HG02623 (cell line): ENCODE data around the gene ITGB6.
"Not testable (repeated sequence)": the region's sequence is repeated elsewhere in the genome, so short reads cannot be mapped to it uniquely, and the experiment has no call there.

Source experiments
- ATAC-seq: cut with Tn5 transposase; IDR thresholded peaks from one replicate; pipeline ENCODE4 v1.9.1; 2021; ENCODE audit warnings: moderate library complexity; ENCODE audit not compliant: unreplicated experiment

The ITGB6 gene

GRCh38 chr2:160141419-160141818, 58.7 kb downstream of the ITGB6 start:
- ATAC-seq, result no peak

GRCh38 chr2:160140471-160140870, 59.6 kb downstream of the ITGB6 start:
- no peak for ATAC-seq

- no peak for ATAC-seq
Observed at GRCh38 chr2:160139991-160140390, 60.1 kb downstream of the ITGB6 start.

- ATAC-seq, result no peak
Observed at GRCh38 chr2:160139350-160139749, 60.7 kb downstream of the ITGB6 start.

- no peak for ATAC-seq
Observed at GRCh38 chr2:160138406-160138805, 61.7 kb downstream of the ITGB6 start.

- ATAC-seq, result no peak
Observed at GRCh38 chr2:160137464-160137863, 62.6 kb downstream of the ITGB6 start.

GRCh38 chr2:160132761-160133160, 67.3 kb downstream of the ITGB6 start:
- no peak for ATAC-seq

- ATAC-seq, result no peak
Observed at GRCh38 chr2:160126756-160127155, 73.3 kb downstream of the ITGB6 start.

GRCh38 chr2:160126315-160126714, 73.8 kb downstream of the ITGB6 start:
- ATAC-seq, result no peak

GRCh38 chr2:160125828-160126227, 74.2 kb downstream of the ITGB6 start:
- ATAC-seq, result no peak

GRCh38 chr2:160125366-160125765, 74.7 kb downstream of the ITGB6 start:
- ATAC-seq, result no peak

- no peak for ATAC-seq
Observed at GRCh38 chr2:160124571-160124970, 75.5 kb downstream of the ITGB6 start.

- ATAC-seq, result not testable (repeated sequence)
Observed at GRCh38 chr2:160114721-160115120, 85.4 kb downstream of the ITGB6 start.

- ATAC-seq, result no peak
Observed at GRCh38 chr2:160114020-160114419, 86.1 kb downstream of the ITGB6 start.

GRCh38 chr2:160111951-160112798, 87.9 kb downstream of the ITGB6 start:
- peak; percentile 45 for ATAC-seq

- ATAC-seq, result no peak
Observed at GRCh38 chr2:160110674-160111239, 89.3 kb downstream of the ITGB6 start.

- ATAC-seq, result peak; percentile 84
Observed at GRCh38 chr2:160109939-160110673, 90.0 kb downstream of the ITGB6 start.

GRCh38 chr2:160109243-160109642, 90.8 kb downstream of the ITGB6 start:
- ATAC-seq, result no peak

GRCh38 chr2:160108646-160109045, 91.4 kb downstream of the ITGB6 start:
- no peak for ATAC-seq

GRCh38 chr2:160105366-160105765, 94.7 kb downstream of the ITGB6 start:
- no peak for ATAC-seq

- ATAC-seq, result no peak
Observed at GRCh38 chr2:160104115-160104514, 96.0 kb downstream of the ITGB6 start.

GRCh38 chr2:160097326-160097725, 102.7 kb downstream of the ITGB6 start:
- ATAC-seq, result no peak
